Islet precursor cell (in vitro differentiated cells): ENCODE measurements around the gene MAGEE2.
"Not testable (repeated sequence)": the region's sequence is repeated elsewhere in the genome, so short reads cannot be mapped to it uniquely, and the experiment has no call there.

ENCODE experiments used
- DNase-seq: peaks from one replicate; pipeline ENCODE4 v3.0.0-alpha.2; 2018

MAGEE2 gene, protein sequence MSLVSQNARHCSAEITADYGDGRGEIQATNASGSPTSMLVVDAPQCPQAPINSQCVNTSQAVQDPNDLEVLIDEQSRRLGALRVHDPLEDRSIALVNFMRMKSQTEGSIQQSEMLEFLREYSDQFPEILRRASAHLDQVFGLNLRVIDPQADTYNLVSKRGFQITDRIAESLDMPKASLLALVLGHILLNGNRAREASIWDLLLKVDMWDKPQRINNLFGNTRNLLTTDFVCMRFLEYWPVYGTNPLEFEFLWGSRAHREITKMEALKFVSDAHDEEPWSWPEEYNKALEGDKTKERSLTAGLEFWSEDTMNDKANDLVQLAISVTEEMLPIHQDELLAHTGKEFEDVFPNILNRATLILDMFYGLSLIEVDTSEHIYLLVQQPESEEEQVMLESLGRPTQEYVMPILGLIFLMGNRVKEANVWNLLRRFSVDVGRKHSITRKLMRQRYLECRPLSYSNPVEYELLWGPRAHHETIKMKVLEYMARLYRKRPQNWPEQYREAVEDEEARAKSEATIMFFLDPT

DNA sequence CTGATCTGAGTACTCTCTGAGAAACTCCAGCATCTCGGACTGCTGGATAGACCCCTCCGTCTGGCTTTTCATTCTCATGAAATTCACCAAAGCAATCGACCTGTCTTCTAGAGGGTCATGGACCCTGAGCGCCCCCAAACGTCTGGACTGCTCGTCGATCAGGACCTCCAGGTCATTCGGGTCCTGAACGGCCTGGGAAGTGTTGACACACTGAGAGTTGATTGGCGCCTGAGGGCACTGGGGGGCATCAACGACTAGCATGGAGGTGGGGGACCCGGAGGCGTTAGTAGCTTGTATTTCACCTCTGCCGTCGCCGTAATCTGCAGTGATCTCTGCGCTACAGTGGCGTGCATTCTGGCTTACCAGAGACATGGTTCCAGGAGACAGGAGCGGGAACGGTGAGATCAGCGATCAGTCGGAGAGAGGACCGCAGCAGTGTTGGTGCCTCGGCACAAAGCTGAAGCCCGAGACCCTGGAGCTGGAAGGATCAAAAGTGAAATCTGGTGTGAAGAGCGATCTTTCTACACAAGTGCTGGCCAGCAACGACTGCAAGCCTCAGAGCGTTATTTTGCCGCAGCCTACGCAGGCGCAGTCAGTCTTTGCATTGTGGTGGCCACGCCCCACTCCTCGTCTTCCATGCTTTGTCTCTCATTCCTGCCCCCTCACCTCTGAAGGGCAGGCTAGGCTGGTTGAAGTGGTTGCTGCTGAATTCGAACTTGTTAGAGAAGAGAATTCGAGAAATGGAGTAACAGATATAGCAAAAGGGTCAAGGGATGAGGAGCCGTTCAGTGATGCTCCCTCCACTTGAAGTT is at the start of gene MAGEE2:
TSS of gene MAGEE2 (minus strand) at position 575 of the 812 bp plus-strand sequence. CDS start at position 372, 203 bp downstream.
- no peak for DNase-seq

DNA sequence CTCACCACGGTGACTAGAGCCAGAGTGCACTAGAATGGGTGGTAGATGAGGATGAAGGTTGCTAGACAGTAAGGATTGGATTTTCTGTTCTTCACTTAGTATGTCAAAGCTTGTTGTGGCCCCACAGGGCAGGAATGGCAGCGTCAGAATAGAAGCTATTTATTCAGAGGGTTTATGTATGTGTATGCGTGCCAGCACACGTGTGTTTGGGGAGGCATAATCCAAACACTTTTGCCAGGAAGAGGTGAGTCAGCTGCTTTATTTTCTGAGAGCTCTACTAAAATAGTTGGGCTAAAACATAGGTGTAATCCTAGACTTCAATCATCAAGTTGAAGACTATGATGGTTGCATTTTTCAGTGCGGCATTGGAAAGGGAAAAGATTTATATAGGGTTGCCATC is 1.2 kb upstream of the MAGEE2 start:
- no peak for DNase-seq

DNA sequence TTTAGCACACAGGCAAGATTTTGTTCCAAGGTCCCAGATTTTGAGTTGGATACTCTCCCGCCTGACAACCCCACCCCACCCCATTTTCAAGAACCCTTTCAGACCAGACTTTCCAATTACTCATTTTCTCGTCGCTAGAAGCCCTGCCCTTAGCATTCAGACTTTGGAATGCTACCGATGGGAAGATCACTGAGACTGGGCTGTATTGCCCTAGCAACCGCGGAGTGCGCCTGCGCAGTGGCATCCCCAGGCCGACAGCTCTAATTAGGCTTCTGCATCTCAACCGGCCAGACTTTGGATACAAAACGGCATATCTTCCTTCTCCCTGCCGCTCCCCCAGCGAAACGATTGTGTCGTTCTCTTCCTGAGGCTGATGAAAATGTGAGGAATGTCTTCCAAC is 3.4 kb downstream of the MAGEE2 start:
- no peak for DNase-seq

DNA sequence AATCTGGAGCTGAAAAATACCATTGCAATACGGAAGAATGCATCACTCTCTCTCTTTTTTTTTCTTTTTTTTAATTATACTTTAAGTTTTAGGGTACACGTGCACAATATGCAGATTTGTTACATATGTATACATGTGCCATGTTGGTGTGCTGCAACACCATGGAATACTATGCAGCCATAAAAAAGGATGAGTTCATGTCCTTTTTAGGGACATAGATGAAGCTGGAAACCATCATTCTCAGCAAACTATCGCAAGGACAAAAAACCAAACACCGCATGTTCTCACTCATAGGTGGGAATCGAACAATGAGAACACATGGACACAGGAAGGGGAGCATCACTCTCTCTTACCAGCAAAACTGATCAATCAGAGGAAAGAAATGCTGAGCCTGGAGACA is 17.0 kb downstream of the MAGEE2 start:
- DNase-seq, result not testable (repeated sequence)

DNA sequence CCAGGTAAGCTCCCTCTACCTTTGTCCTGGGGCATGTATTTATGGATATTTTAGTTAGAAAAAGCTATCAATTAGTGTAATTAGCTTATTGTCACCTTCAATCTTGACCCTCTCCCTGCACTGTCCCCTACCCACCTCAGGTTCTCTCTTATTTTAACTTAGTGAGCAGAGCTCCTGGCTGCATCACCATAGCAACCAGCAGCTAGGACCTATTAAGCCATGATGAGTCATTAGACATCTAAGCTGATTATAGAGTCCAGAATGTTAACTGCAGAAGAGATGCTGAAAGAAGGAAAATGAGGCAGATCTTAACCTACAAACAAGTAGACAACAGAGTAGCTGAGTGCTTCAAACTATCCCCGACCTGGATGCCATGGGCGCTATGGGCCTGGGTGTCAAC is 36.6 kb downstream of the MAGEE2 start:
- DNase-seq, result no peak

DNA sequence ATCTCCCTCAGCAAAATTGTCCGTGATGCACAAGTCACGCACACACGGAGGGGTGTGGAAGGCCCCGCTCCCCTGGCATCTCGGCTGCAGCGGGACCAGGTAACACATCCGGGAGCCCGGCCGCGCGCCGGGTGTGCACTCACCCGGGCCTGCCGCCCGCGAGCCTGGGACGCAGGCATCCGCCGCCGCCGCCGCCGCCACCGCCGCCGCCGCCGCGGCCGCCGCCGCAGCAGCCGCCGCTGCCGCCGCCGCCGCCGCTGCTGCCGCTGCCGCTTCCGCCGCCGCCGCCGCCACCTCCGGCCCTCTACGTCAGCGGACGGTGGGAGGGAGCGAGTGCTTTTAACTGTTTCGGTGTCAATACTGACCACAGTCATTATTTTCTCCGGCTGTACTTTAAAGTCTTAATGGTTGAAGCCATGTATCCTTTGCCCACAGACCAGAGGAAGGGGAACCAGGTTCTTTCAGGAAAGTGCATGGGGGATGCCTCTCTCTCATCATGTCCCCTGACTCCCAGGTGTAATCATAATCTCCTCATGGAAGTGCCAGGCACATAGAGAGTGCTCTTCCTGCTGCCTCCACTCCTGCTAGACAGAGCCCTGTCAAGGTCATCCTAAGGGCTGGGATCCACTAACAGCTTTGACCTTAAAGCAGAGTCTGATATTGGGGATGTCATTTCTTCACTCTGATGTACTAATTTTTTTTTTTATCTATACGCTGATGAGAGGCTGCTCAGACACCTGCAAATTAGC is 38.0 kb downstream of the MAGEE2 start:
- DNase-seq, result no peak
